Endothelial cell of umbilical vein (primary cell): ENCODE measurements around the gene NUP37. TPM values are rescaled to one million over a fixed set of nuclear protein-coding genes. Genes with fewer than 3 reads are reported as not detected.

Experiments
- BruUV-seq: library from RNA; stranded (reverse); fragments of 400-500 nt; replicated peaks from 2 replicates; lab custom pipeline; 2021; lab: Mats Ljungman, UMichigan
- CTCF ChIA-PET: fragments of 300-600, 350-600 bp; sonication (Branson Sonifier 250); formaldehyde crosslinking; loops from one replicate; lab custom pipeline; 2021; ENCODE audit warnings: antibody characterized with exemption, inconsistent platforms; lab: Charles Lee
- POLR2A ChIA-PET: fragments of 300-600, 350-600 bp; sonication (Branson Sonifier 250); formaldehyde crosslinking; loops from one replicate; lab custom pipeline; 2021; ENCODE audit warnings: antibody characterized with exemption, inconsistent platforms; lab: Charles Lee
- DNase-seq: peaks from one replicate; pipeline ENCODE4 v3.0.0-alpha.2; 2011; ENCODE audit warnings: low read depth, low spot score
- FAIRE-seq: peaks from 2 replicates; lab custom pipeline; 2011; peaks lifted over from hg19 to GRCh38; lab: Jason Lieb, UNC
- H2AFZ ChIP-seq: 2 replicates; pipeline ENCODE4 v1.6.0; 2012; ENCODE audit warnings: low read depth, low read length, control low read depth, inconsistent platforms
- H3K27ac ChIP-seq: 2 replicates; pipeline ENCODE4 v1.5.1; 2011; ENCODE audit warnings: low read depth, mild to moderate bottlenecking, control low read depth, low read length, moderate library complexity; ENCODE audit not compliant: insufficient read depth
- H3K27me3 ChIP-seq, 2 experiments: 2 replicates each; pipeline versions ENCODE4 v1.6.0 to v1.6.1; 2011; ENCODE audit warnings: low read length in 2 of 2, mixed read lengths in 1 of 2; ENCODE audit not compliant: control insufficient read depth in 2 of 2, insufficient read depth in 2 of 2
- H3K36me3 ChIP-seq, 2 experiments: 2 replicates in 1 of 2; 3 replicates in 1 of 2; pipeline ENCODE4 v1.5.1; 2011; ENCODE audit warnings: low read length in 2 of 2, mild to moderate bottlenecking in 1 of 2, moderate library complexity in 1 of 2; ENCODE audit not compliant: control insufficient read depth in 2 of 2, insufficient read depth in 2 of 2; ENCODE audit errors: extremely low read depth in 1 of 2
- H3K4me1 ChIP-seq: 3 replicates; pipeline ENCODE4 v1.5.1; 2011; ENCODE audit warnings: mild to moderate bottlenecking, low read length; ENCODE audit not compliant: control insufficient read depth, insufficient read depth; ENCODE audit errors: extremely low read depth
- H3K4me2 ChIP-seq: 2 replicates; pipeline ENCODE4 v1.6.1; 2011; ENCODE audit warnings: low read length, control low read depth, mixed read lengths; ENCODE audit not compliant: insufficient read depth
- H3K4me3 ChIP-seq, 3 experiments: fragments of 200-600 bp in 1 of 3; sonication (generic), shearing (Covaris generic) in 1 of 3; replicated peaks in 1 of 3; 2 replicates each; pipeline ENCODE4 v1.5.1; 2011 to 2016; ENCODE audit warnings: control low read depth in 3 of 3, low read length in 3 of 3, mild to moderate bottlenecking in 2 of 3, inconsistent platforms in 1 of 3, low read depth in 1 of 3, moderate library complexity in 1 of 3; ENCODE audit not compliant: insufficient read depth in 1 of 3
- H3K79me2 ChIP-seq: 2 replicates; pipeline ENCODE4 v1.6.0; 2012; ENCODE audit warnings: low read length, inconsistent platforms; ENCODE audit not compliant: control insufficient read depth, insufficient read depth
- H3K9ac ChIP-seq: replicated peaks from 2 replicates; pipeline ENCODE3; 2011; ENCODE audit warnings: low read length, control low read depth; ENCODE audit not compliant: insufficient read depth; ENCODE audit errors: extremely low read depth
- H3K9me1 ChIP-seq: replicated peaks from 3 replicates; pipeline ENCODE4 v1.6.0; 2011; ENCODE audit warnings: mild to moderate bottlenecking, low read length; ENCODE audit not compliant: control insufficient read depth, insufficient read depth; ENCODE audit errors: extremely low read depth
- H3K9me3 ChIP-seq: replicated peaks from 2 replicates; pipeline ENCODE4 v1.5.1; 2012; ENCODE audit warnings: low read length, inconsistent platforms; ENCODE audit not compliant: control insufficient read depth, insufficient read depth
- H4K20me1 ChIP-seq: replicated peaks from 2 replicates; pipeline ENCODE3; 2011; ENCODE audit warnings: mild to moderate bottlenecking, low read length; ENCODE audit not compliant: control insufficient read depth, insufficient read depth; ENCODE audit errors: extremely low read depth
- CTCF ChIP-seq, 2 donors: IDR thresholded peaks; 1 replicate in 1 of 2; 2 replicates in 1 of 2; pipeline ENCODE4 v1.5.1; 2011; ENCODE audit warnings: low read length in 2 of 2, mild to moderate bottlenecking in 2 of 2, moderate library complexity in 2 of 2, control low read depth in 1 of 2, inconsistent platforms in 1 of 2, low read depth in 1 of 2; ENCODE audit not compliant: insufficient read depth in 1 of 2; ENCODE audit errors: extremely low read depth in 1 of 2
- EZH2 ChIP-seq: IDR thresholded peaks from 2 replicates; pipeline ENCODE4 v1.6.1; 2012; ENCODE audit warnings: borderline replicate concordance, low read depth, mild to moderate bottlenecking, moderate library complexity, low read length, inconsistent platforms; ENCODE audit not compliant: severe bottlenecking
- FOS ChIP-seq: IDR thresholded peaks from 2 replicates; pipeline ENCODE4 v1.6.1; 2011; ENCODE audit warnings: mild to moderate bottlenecking, low read length, moderate library complexity, borderline replicate concordance; ENCODE audit not compliant: insufficient read depth
- GATA2 ChIP-seq: IDR thresholded peaks from 2 replicates; pipeline ENCODE4 v1.7.0; 2011; ENCODE audit warnings: low read depth, mild to moderate bottlenecking, moderate library complexity, mixed read lengths, low read length; ENCODE audit not compliant: insufficient read length, insufficient read depth
- JUN ChIP-seq: IDR thresholded peaks from 2 replicates; pipeline ENCODE4 v1.6.1; 2011; ENCODE audit warnings: borderline replicate concordance, low read depth; ENCODE audit not compliant: insufficient read length, insufficient read depth
- MAX ChIP-seq: IDR thresholded peaks from 2 replicates; pipeline ENCODE4 v1.6.1; 2011; ENCODE audit not compliant: insufficient read depth, insufficient read length
- MYC ChIP-seq: IDR thresholded peaks from one replicate; pipeline ENCODE4 v1.6.1; 2011; ENCODE audit warnings: mild to moderate bottlenecking, low read depth, low read length
- POLR2A ChIP-seq: IDR thresholded peaks from 2 replicates; pipeline ENCODE4 v1.6.1; 2012; ENCODE audit warnings: low read depth, mild to moderate bottlenecking, control low read depth, low read length
- POLR2AphosphoS5 ChIP-seq: IDR thresholded peaks from 2 replicates; pipeline ENCODE4 v1.6.1; 2012; ENCODE audit warnings: low read depth, mild to moderate bottlenecking, control low read depth, low read length, moderate library complexity; ENCODE audit not compliant: insufficient read depth
- dilution Hi-C: fragments of 300-500 bp; cut with MboI; formaldehyde crosslinking; loops from one replicate; pipeline ENCODE4 v1.15.0; 2019; ENCODE audit warnings: low sequenced_read_pairs; ENCODE audit not compliant: extremely low pct_ligation_motif_present
- intact Hi-C: fragments of 100-400 bp; cut with micrococcal nuclease; formaldehyde crosslinking; loops from one replicate; pipeline ENCODE4 v1.10.0; 2022
- polyA plus RNA-seq, 4 experiments: library from polyadenylated mRNA; depleted of rRNA in 3 of 4; stranded (reverse) in 3 of 4; unstranded in 1 of 4; fragments of >200 nt; gene quantifications; 2 replicates each; pipeline versions ENCODE4 v1.2.1 to v1.2.3, GENCODE V29; 2011 to 2012; ENCODE audit warnings: missing spikeins in 1 of 4
- total RNA-seq: library from RNA; stranded (reverse); gene quantifications from 2 replicates; pipeline ENCODE4 v1.2.3, GENCODE V29; 2021

The NUP37 gene
- total and polyA plus RNA-seq, 2 donors (not counting 3 experiments of a cell fraction or from before 2014, with no cell fraction given), result 25.0 to 46.8 TPM

DNA sequence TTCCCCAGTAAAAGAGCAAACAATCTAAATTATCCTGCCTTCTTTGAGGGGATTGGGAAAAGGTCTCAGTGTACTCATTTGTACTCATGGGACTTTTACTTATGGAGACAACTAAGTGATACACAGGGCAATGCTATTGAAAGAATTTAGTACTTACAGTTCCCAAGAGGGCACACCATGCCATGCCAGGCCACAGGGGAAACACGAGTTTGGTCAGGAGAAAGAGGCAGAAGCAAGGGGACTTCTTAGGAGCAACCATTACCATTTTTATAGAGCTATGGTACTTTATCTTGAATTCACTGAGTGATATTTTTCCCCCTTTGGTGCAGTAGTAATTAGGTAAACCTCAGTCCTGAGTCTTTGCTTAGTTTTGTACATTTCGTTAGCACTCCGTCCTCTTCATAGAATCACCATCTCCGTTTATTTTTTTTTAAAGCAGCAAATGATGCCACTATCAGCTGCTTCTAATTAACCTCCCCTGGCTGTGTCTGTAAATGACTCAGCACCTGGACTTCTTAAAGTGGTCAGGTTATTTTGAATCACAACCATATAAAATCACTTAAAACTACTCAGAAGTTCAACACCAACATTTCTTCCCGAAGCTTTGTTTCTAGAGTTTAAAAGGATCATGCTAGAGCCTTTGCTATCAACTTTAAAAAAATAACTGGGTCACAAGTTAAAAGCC is 52.2 kb downstream of the NUP37 start:
- Histone ChIP-seq H3K4me1 (peaks cover 12% of the 10 kb centered on the region), H3K4me3 (no peak overlapping the region), H3K9ac (no peak overlapping the region), H3K36me3 (no peaks in the 10 kb centered on the region), H3K79me2 (no peaks in the 10 kb centered on the region), H3K27me3 (no peaks in the 10 kb centered on the region), H3K9me1 (no peaks in the 10 kb centered on the region), H4K20me1 (no peaks in the 10 kb centered on the region), H3K4me2 (no peak overlapping the region), H3K27ac (no peak overlapping the region), H3K9me3 (no peaks in the 10 kb centered on the region), H2AFZ (no peak overlapping the region)
- DNase-seq (no peak), FAIRE-seq (no peak)
- CTCF ChIA-PET, result interaction anchor here (1.9 to 3.4 kb wide), 2 partner anchors 24 to 416 kb away, joined by 4 to 19 read pairs; no protein-coding TSS in a partner anchor
- TF ChIP-seq MYC (no peak), JUN (no peak), EZH2 (no peak), POLR2AphosphoS5 (no peak), CTCF (IDR thresholded peaks at IDR 0.05; ENCODE audit: extremely low read depth in 1 of 2, insufficient read depth in 1 of 2, low read depth in 1 of 2, low read length in 2 of 2) (no peak), FOS (no peak), POLR2A (no peak), GATA2 (no peak), MAX (no peak)
- dilution Hi-C loops (no loop called here), intact Hi-C loops (loop anchor here (10.0 kb wide), 1 partner anchor 1863 kb away; the partner anchor contains the start of gene ACTR6)
- POLR2A ChIA-PET, result no interaction called here
- BruUV-seq, result no TSS peak
